HG03064 (cell line): ENCODE measurements around the gene NSMCE4A.
A peak's percentile ranks its signal among the peaks of the same experiment; 100 is the strongest.
"Not testable (repeated sequence)": the region's sequence is repeated elsewhere in the genome, so short reads cannot be mapped to it uniquely, and the experiment has no call there.

Experiments
- ATAC-seq: cut with Tn5 transposase; IDR thresholded peaks from one replicate; pipeline ENCODE4 v1.9.1; 2021; ENCODE audit warnings: low read depth; ENCODE audit not compliant: unreplicated experiment

Gene NSMCE4A

GRCh38 chr10:121990015-121990677 lies 15.1 kb upstream of the NSMCE4A start:
- no peak for ATAC-seq

GRCh38 chr10:121988361-121989324 lies 13.6 kb upstream of the NSMCE4A start, which contains the start of gene TACC2:
Gene TACC2 (plus strand): TSS chr10:121989163. CDS start chr10:122021982, 32,819 bp downstream.
- no peak for ATAC-seq

- ATAC-seq: no peak
Observed at GRCh38 chr10:121984463-121984862, 9.4 kb upstream of the NSMCE4A start.

DNA sequence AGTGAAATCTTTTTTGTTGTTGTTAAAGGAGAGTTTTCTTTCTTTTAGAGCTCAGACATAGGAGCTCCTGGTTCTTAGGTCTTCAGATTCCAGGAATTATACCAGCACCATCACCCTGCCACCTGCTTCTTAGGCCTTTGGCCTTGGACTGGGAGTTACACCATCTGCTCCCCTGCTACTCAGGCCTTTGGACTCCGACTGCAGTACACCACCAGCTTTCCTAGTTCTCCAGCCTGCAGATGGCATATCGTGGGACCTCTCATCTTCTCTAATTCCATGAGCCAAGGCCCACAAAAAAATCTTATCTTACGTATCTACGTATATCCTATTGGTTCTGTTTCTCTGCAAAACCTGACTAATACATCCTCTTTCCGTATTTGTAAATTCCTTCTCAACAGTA lies 8.8 kb upstream of the NSMCE4A start:
- ATAC-seq: no peak

GRCh38 chr10:121981346-121981745 lies 6.3 kb upstream of the NSMCE4A start:
- no peak for ATAC-seq

DNA sequence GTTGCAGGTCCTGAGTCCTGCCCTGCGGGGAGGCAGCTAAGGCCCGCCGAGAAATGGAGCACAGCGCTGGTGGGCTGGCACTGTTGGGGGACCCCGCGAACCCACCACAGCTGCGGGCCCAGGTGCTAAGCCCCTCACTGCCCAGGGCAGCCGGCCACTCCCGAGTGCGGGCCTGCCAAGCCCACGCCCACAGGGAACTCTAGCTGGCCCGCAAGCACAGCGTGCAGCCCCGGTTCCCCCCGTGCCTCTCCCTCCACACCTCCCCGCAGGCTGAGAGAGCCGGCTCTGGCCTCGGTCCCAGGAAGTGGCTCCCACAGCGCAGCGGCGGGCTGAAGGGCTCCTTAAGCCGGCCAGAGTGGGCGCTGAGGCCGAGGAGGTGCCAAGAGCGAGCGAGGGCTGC lies 3.5 kb upstream of the NSMCE4A start:
- ATAC-seq: no peak

DNA sequence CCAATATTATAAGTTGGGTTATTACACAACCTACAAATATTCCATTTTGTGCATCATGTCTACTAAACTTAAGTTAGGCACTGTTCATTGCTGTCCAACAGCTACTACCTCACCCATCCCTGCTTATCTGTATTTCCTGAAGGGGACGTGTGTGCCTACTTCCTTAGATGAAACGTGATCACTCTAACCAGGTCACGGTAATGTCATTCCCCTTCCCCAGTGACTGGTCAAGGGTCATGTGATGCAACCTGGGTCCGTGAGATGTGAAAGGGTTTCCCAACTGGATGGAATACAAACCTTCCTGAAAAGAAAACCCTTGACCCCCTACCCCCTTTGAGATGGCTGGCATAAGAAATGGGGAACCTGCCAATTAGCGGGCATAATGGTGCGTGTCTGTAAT lies 1.6 kb upstream of the NSMCE4A start:
- no peak for ATAC-seq

GRCh38 chr10:121975295-121976086 lies 474 bp upstream of the NSMCE4A start:
- no peak for ATAC-seq

- ATAC-seq: peak; percentile 17
Observed at GRCh38 chr10:121974019-121974534, 940 bp downstream of the NSMCE4A start.

GRCh38 chr10:121969086-121969485 lies 5.9 kb downstream of the NSMCE4A start:
- ATAC-seq: not testable (repeated sequence)

DNA sequence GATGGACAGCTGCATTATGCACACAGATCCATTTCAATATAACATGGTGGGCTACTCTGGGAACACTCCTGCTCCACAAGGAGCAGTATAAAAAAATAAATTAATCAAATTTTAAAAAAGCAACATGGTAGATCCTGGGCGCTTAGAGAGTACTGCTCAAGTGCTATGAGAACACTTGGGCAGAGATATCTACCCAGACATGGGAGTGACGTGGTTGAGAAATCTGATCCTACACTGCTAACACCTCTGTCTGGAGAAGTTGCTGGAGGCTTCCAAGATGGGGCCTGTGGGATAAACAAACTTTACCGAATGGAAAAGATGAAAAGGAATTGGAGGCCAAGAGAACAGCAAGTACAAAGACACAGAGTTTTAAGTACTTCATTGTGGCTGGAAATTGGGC lies 9.0 kb downstream of the NSMCE4A start:
- no peak for ATAC-seq

GRCh38 chr10:121961456-121961855 lies 13.6 kb downstream of the NSMCE4A start:
- ATAC-seq: no peak

DNA sequence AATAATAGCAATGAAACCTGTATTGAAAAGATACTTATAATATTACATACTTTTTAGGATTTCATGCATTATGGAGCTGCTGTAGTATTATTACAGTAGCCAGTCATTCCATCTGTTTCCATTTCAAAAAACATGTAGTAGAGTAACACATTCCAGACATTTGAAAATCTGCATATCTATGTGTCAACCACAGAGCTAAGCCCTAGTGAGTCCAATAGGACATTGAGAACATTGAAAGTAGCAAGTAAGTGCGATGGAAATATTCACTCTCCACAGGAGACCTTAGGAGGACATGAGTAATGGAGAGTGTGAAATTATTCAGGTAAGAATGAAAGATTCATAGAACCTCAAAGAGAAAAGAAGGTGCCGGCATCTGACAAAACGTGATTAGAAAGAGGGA lies 15.3 kb downstream of the NSMCE4A start:
- ATAC-seq: no peak

GRCh38 chr10:121956111-121957061 lies 18.6 kb downstream of the NSMCE4A start:
- ATAC-seq: no peak

DNA sequence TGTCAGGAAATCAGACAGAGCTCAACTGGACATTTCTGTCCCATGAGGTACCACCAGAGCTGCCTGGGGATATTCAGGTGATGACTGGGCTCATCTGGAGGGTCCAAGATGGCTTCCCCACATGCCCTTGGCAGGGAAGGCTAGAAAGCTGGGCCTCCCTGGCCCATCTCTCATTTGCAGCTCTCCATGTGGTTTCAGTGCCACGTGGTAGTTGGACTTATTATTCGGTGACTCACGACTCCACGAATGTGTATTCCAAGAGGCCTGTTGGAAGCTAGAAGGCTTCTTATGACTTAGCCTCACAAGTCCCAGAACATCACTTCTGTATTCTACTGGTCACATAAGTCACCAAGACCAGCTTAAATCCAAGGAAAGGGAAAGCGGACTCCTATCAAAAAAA lies 22.8 kb downstream of the NSMCE4A start:
- ATAC-seq: no peak

GRCh38 chr10:121949451-121949850 lies 25.6 kb downstream of the NSMCE4A start:
- no peak for ATAC-seq

- no peak for ATAC-seq
Observed at GRCh38 chr10:121949049-121949448, 26.0 kb downstream of the NSMCE4A start.

DNA sequence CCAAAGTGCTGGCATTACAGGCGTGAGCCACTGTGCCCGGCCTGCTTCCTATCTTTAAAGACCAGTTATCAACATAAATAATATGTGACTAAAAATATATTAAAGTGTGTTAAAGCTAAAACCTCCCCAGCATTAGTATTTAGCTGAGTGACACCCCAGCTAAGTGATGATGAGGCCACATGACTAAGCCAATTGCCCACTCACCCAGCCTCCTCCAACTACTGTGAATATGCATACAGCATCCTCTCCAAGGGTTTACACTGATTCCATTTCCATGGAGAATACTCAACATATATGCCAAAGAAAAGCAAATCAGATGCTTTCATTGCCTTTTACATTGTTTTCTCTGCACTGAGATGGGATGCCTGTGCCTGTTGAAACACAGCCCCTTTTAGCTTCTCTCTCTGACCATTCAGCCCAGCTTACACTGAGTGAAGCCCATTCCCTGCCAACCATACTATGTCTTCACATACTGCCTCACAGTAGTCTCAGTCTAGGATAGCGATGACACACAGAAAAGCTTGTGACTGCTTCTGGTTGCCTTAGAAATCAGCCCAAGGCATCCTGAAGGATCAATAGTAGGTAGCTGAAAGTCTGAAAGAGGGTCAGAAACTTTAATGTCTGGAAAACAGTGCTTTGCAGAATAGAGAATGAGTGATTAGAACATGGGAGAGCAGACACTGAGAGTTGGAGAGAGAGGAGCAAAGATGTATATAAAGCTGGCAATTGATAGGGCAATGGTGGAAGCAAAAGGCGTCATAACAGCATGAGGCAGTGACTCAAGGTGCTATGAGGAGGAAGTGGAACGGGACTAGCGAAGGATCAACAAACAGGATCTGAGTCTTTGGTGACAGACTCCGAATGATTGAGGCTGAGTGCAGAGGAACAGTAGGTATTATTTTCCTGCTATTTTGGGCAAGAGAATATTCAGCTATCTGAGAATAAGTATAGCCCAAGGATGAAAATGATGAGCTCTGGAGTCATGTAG lies 27.4 kb downstream of the NSMCE4A start:
- no peak for ATAC-seq
